Neural progenitor cell (in vitro differentiated cells): ENCODE measurements around the gene CDK13. TPM values are rescaled to one million over a fixed set of nuclear protein-coding genes. Genes with fewer than 3 reads are reported as not detected.

Source experiments
- DNase-seq: peaks from one replicate; pipeline ENCODE4 v3.0.0-alpha.2; 2016; ENCODE audit warnings: low spot score
- H2AFZ ChIP-seq: fragments of 200-600 bp; sonication (generic); replicated peaks from 2 replicates; pipeline ENCODE4 v1.6.1; 2016; ENCODE audit warnings: antibody characterized with exemption
- H3F3A ChIP-seq: fragments of 200-600 bp; sonication (generic); 2 replicates; pipeline ENCODE4 v1.6.1; 2016; ENCODE audit warnings: antibody characterized with exemption, low read depth
- H3K27ac ChIP-seq: fragments of 200-600 bp; sonication (generic); 2 replicates; pipeline ENCODE4 v1.5.1; 2016; ENCODE audit warnings: mild to moderate bottlenecking
- H3K27me3 ChIP-seq: fragments of 200-600 bp; sonication (generic); 2 replicates; pipeline ENCODE4 v1.6.1; 2016; ENCODE audit warnings: mild to moderate bottlenecking, moderate library complexity
- H3K36me3 ChIP-seq: fragments of 200-600 bp; sonication (generic); 2 replicates; pipeline ENCODE4 v1.5.1; 2016
- H3K4me1 ChIP-seq: fragments of 200-600 bp; sonication (generic); 2 replicates; pipeline ENCODE4 v1.6.1; 2016; ENCODE audit warnings: mixed run types
- H3K4me2 ChIP-seq: fragments of 200-600 bp; sonication (generic); 2 replicates; pipeline ENCODE4 v1.6.1; 2016
- H3K4me3 ChIP-seq: fragments of 200-600 bp; sonication (generic); 2 replicates; pipeline ENCODE4 v1.5.1; 2016
- H3K79me2 ChIP-seq: fragments of 200-600 bp; sonication (generic); 2 replicates; pipeline ENCODE4 v1.6.1; 2016; ENCODE audit warnings: low read depth
- H3K9ac ChIP-seq: fragments of 200-600 bp; sonication (generic); 2 replicates; pipeline ENCODE4 v1.6.1; 2016
- H3K9me3 ChIP-seq: fragments of 200-600 bp; sonication (generic); 2 replicates; pipeline ENCODE4 v1.5.1; 2016; ENCODE audit warnings: low read depth
- H4K20me1 ChIP-seq: fragments of 200-600 bp; sonication (generic); 2 replicates; pipeline ENCODE4 v1.6.1; 2016; ENCODE audit warnings: low read depth
- H3K27ac Mint-ChIP-seq: 3 replicates; pipeline ENCODE4 v1.8.0; 2021; ENCODE audit warnings: mixed read lengths
- H3K27me3 Mint-ChIP-seq: 2 replicates; pipeline ENCODE4 v1.8.0; 2022; ENCODE audit warnings: low read depth, mild to moderate bottlenecking, inconsistent platforms, moderate library complexity, mixed read lengths; ENCODE audit not compliant: insufficient read depth
- H3K36me3 Mint-ChIP-seq: 3 replicates; pipeline ENCODE4 v1.8.0; 2021; ENCODE audit warnings: mixed read lengths
- H3K4me1 Mint-ChIP-seq: 3 replicates; pipeline ENCODE4 v1.8.0; 2021; ENCODE audit warnings: mixed read lengths
- H3K4me3 Mint-ChIP-seq: 3 replicates; pipeline ENCODE4 v1.8.0; 2021; ENCODE audit warnings: mild to moderate bottlenecking, moderate library complexity, mixed read lengths
- H3K9me3 Mint-ChIP-seq: 3 replicates; pipeline ENCODE4 v1.8.0; 2020; ENCODE audit warnings: mixed read lengths
- EZH2 ChIP-seq: fragments of 200-600 bp; sonication (generic); IDR thresholded peaks from 2 replicates; pipeline ENCODE4 v1.6.1; 2017; ENCODE audit warnings: antibody characterized with exemption, mild to moderate bottlenecking, moderate library complexity
- EZH2phosphoT487 ChIP-seq: fragments of 200-600 bp; sonication (generic); IDR thresholded peaks from 2 replicates; pipeline ENCODE4 v1.6.1; 2017; ENCODE audit warnings: antibody characterized with exemption
- total RNA-seq: library from RNA; depleted of rRNA; stranded (reverse); fragments of >200 nt; gene quantifications from 2 replicates; pipeline ENCODE4 v1.2.3, GENCODE V29; 2015; ENCODE audit warnings: low replicate concordance
- TF ChIP-seq, protein P1 (sequence below): fragments of 200-600 bp; sonication (generic); IDR thresholded peaks from 2 replicates; pipeline ENCODE4 v1.5.1; 2017; ENCODE audit warnings: antibody characterized with exemption, mild to moderate bottlenecking

The CDK13 gene
- total RNA-seq, 1 donor from 2014 or later = 75.5 TPM

DNA sequence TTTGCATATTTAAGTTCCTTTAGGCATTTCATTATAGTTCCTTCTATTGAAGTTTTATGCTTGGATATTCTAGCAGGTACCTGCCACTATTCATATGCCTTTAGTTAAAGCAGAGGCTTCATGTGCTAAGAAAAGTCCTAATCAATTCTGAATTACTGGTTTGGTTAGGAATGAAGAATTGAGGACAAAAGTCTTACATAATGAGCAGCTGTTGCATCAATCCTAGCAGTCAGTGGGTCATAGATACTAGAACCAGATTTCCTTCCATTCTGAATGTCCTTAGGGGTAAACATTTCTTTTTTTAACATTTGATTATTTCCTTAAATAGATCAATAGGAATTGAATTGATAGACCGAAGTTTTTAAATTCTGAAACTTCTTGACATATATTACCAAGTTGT, 59.2 kb downstream of the CDK13 start:
- no peak overlapping the region for H2AFZ ChIP-seq
- no peak overlapping the region for H3K4me2 ChIP-seq
- H3K27me3 Mint-ChIP-seq = no peaks in the 10 kb centered on the region
- H3F3A ChIP-seq = no peaks in the 10 kb centered on the region
- no peak overlapping the region for H3K27ac ChIP-seq
- TF ChIP-seq EZH2phosphoT487 (no peak), EZH2 (no peak)
- TF ChIP-seq, protein P1, sequence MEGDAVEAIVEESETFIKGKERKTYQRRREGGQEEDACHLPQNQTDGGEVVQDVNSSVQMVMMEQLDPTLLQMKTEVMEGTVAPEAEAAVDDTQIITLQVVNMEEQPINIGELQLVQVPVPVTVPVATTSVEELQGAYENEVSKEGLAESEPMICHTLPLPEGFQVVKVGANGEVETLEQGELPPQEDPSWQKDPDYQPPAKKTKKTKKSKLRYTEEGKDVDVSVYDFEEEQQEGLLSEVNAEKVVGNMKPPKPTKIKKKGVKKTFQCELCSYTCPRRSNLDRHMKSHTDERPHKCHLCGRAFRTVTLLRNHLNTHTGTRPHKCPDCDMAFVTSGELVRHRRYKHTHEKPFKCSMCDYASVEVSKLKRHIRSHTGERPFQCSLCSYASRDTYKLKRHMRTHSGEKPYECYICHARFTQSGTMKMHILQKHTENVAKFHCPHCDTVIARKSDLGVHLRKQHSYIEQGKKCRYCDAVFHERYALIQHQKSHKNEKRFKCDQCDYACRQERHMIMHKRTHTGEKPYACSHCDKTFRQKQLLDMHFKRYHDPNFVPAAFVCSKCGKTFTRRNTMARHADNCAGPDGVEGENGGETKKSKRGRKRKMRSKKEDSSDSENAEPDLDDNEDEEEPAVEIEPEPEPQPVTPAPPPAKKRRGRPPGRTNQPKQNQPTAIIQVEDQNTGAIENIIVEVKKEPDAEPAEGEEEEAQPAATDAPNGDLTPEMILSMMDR = no peak
- no peak overlapping the region for H3K27ac Mint-ChIP-seq
- no peak overlapping the region for H3K9ac ChIP-seq
- DNase-seq = no peak
- no peaks in the 10 kb centered on the region for H3K9me3 ChIP-seq
- peaks cover 21% of the 10 kb centered on the region for H3K36me3 Mint-ChIP-seq
- H3K4me1 ChIP-seq = no peaks in the 10 kb centered on the region
- no peaks in the 10 kb centered on the region for H3K9me3 Mint-ChIP-seq
- no peak overlapping the region for H3K4me3 Mint-ChIP-seq
- peaks cover 3% of the 10 kb centered on the region for H3K36me3 ChIP-seq
- no peaks in the 10 kb centered on the region for H3K27me3 ChIP-seq
- no peaks in the 10 kb centered on the region for H3K79me2 ChIP-seq
- H3K4me1 Mint-ChIP-seq = no peaks in the 10 kb centered on the region
- H3K4me3 ChIP-seq = no peak overlapping the region
- no peaks in the 10 kb centered on the region for H4K20me1 ChIP-seq

DNA sequence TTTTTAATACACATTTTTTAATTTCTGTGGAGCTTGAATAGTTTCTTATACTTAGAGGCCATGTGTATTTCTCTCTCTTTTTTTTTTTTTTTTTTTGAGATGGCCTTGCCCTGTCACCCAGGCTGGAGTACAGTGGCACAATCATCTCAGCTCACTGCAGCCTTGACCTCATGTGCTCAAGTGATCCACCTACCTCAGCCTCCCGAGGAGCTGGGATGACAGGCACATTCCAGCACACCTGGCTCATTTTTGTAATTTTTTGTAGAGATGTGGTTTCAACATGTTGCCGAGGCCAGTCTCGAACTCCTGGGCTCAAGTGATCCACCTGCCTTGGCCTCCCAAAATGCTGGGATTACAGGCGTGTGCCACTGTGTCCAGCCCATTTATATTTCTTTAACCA, 64.3 kb downstream of the CDK13 start:
- Histone ChIP-seq H3K4me1 (no peaks in the 10 kb centered on the region), H2AFZ (no peak overlapping the region)

DNA sequence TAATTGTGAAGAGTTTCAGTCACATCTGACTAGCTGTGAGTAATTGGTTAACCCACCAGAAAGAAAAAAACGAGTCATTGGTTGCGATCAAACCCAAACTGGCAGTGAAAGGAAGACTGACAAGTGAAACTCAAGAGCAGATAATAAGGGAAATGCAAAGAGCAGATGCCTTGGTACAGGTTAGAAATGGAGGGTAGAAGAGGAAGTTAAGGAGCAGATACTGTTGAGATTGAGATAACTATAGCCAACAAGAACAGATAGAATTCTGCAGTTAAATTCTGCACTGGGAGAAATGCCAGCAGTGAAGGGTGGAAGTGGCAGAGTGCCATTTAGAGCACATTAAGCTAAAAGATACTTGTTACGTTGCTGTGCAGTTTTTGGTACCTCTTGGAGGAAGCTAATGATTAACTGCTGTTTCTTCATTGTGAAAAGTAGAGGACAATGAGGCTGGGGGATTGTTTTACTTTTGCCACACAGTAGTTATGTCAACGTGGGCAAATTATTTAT, 65.8 kb downstream of the CDK13 start:
- Histone ChIP-seq H3K36me3 (peaks cover 9% of the 10 kb centered on the region), H4K20me1 (no peaks in the 10 kb centered on the region), H3K9ac (no peak overlapping the region), H3K79me2 (no peaks in the 10 kb centered on the region), H3K4me3 (no peak overlapping the region), H3K4me1 (no peaks in the 10 kb centered on the region), H3K27me3 (no peaks in the 10 kb centered on the region), H3K27ac (no peak overlapping the region), H2AFZ (no peak overlapping the region), H3K4me2 (no peak overlapping the region), H3F3A (peaks cover 3% of the 10 kb centered on the region), H3K9me3 (no peaks in the 10 kb centered on the region)
- Mint-ChIP-seq H3K36me3 (peaks cover 8% of the 10 kb centered on the region), H3K27me3 (no peaks in the 10 kb centered on the region), H3K4me3 (no peak overlapping the region), H3K27ac (no peak overlapping the region), H3K4me1 (no peaks in the 10 kb centered on the region), H3K9me3 (no peaks in the 10 kb centered on the region)
- no peak for DNase-seq
- TF ChIP-seq EZH2phosphoT487 (no peak), EZH2 (no peak)
- TF ChIP-seq, protein P1 = no peak

More for the DNA sequence above, 64.3 kb downstream of the CDK13 start:
- Mint-ChIP-seq H3K9me3 (no peaks in the 10 kb centered on the region), H3K4me1 (no peaks in the 10 kb centered on the region), H3K36me3 (peaks cover 15% of the 10 kb centered on the region), H3K27ac (no peak overlapping the region), H3K27me3 (no peaks in the 10 kb centered on the region), H3K4me3 (no peak overlapping the region)
- H3K79me2 ChIP-seq = no peaks in the 10 kb centered on the region
- no peaks in the 10 kb centered on the region for H3K9me3 ChIP-seq
- TF ChIP-seq EZH2phosphoT487 = no peak
- no peak for TF ChIP-seq EZH2
- TF ChIP-seq, protein P1 = no peak
- no peak overlapping the region for H3K9ac ChIP-seq
- no peak for DNase-seq
- H3K27me3 ChIP-seq = no peaks in the 10 kb centered on the region
- no peak overlapping the region for H3K4me2 ChIP-seq
- peaks cover 3% of the 10 kb centered on the region for H3F3A ChIP-seq
- H3K36me3 ChIP-seq = peaks cover 12% of the 10 kb centered on the region
- no peak overlapping the region for H3K4me3 ChIP-seq
- no peaks in the 10 kb centered on the region for H4K20me1 ChIP-seq
- no peak overlapping the region for H3K27ac ChIP-seq
